ENCODE data around the gene TMEM117. TPM values are rescaled to one million over a fixed set of nuclear protein-coding genes. Genes with fewer than 3 reads are reported as not detected.

Gene TMEM117
- total RNA-seq, 1 donor from 2014 or later = 9.9 TPM

GRCh38 chr12:43896496-43896895, 60.6 kb downstream of the TMEM117 start:
- H3K36me3 ChIP-seq (ENCODE audit: control insufficient read depth in 3 of 3, insufficient read depth in 3 of 3, low read length in 3 of 3) = no peaks in the 10 kb centered on the region
- H3K9ac ChIP-seq (ENCODE audit: low read depth in 1 of 3, low read length in 3 of 3) = no peak overlapping the region
- no peak overlapping the region for H3K27ac ChIP-seq (ENCODE audit: low read depth, low read length)
- no peak overlapping the region for H3K4me3 ChIP-seq (ENCODE audit: low read length in 3 of 3)
- H3K4me1 ChIP-seq (ENCODE audit: control insufficient read depth in 3 of 3, insufficient read depth in 3 of 3, low read length in 3 of 3) = no peaks in the 10 kb centered on the region
- H3K27me3 ChIP-seq (ENCODE audit: control insufficient read depth in 3 of 3, insufficient read depth in 3 of 3, low read length in 3 of 3) = no peaks in the 10 kb centered on the region
- H3K9me3 ChIP-seq (ENCODE audit: control insufficient read depth in 3 of 3, low read length in 3 of 3) = no peaks in the 10 kb centered on the region

GRCh38 chr12:43898474-43898873, 62.6 kb downstream of the TMEM117 start:
- H3K9me3 ChIP-seq (ENCODE audit: control insufficient read depth in 3 of 3, low read length in 3 of 3) = no peaks in the 10 kb centered on the region
- H3K4me1 ChIP-seq (ENCODE audit: control insufficient read depth in 3 of 3, insufficient read depth in 3 of 3, low read length in 3 of 3) = no peaks in the 10 kb centered on the region
- no peaks in the 10 kb centered on the region for H3K27me3 ChIP-seq (ENCODE audit: control insufficient read depth in 3 of 3, insufficient read depth in 3 of 3, low read length in 3 of 3)
- H3K36me3 ChIP-seq (ENCODE audit: control insufficient read depth in 3 of 3, insufficient read depth in 3 of 3, low read length in 3 of 3) = no peaks in the 10 kb centered on the region
- H3K27ac ChIP-seq (ENCODE audit: low read depth, low read length) = no peak overlapping the region
- H3K4me3 ChIP-seq (ENCODE audit: low read length in 3 of 3) = no peak overlapping the region
- H3K9ac ChIP-seq (ENCODE audit: low read depth in 1 of 3, low read length in 3 of 3) = no peak overlapping the region

- H3K27me3 ChIP-seq (ENCODE audit: control insufficient read depth in 3 of 3, insufficient read depth in 3 of 3, low read length in 3 of 3) = no peaks in the 10 kb centered on the region
- H3K4me1 ChIP-seq (ENCODE audit: control insufficient read depth in 3 of 3, insufficient read depth in 3 of 3, low read length in 3 of 3) = no peaks in the 10 kb centered on the region
- no peaks in the 10 kb centered on the region for H3K36me3 ChIP-seq (ENCODE audit: control insufficient read depth in 3 of 3, insufficient read depth in 3 of 3, low read length in 3 of 3)
- H3K9ac ChIP-seq (ENCODE audit: low read depth in 1 of 3, low read length in 3 of 3) = no peak overlapping the region
- H3K27ac ChIP-seq (ENCODE audit: low read depth, low read length) = no peak overlapping the region
- H3K9me3 ChIP-seq (ENCODE audit: control insufficient read depth in 3 of 3, low read length in 3 of 3) = no peaks in the 10 kb centered on the region
- H3K4me3 ChIP-seq (ENCODE audit: low read length in 3 of 3) = no peak overlapping the region
These were observed 63.7 kb downstream of the TMEM117 start for GRCh38 chr12:43899574-43899973.

GRCh38 chr12:43903686-43904085, 67.8 kb downstream of the TMEM117 start:
- H3K27ac ChIP-seq (ENCODE audit: low read depth, low read length) = no peak overlapping the region
- no peaks in the 10 kb centered on the region for H3K9me3 ChIP-seq (ENCODE audit: control insufficient read depth in 3 of 3, low read length in 3 of 3)
- no peaks in the 10 kb centered on the region for H3K27me3 ChIP-seq (ENCODE audit: control insufficient read depth in 3 of 3, insufficient read depth in 3 of 3, low read length in 3 of 3)
- no peak overlapping the region for H3K9ac ChIP-seq (ENCODE audit: low read depth in 1 of 3, low read length in 3 of 3)
- no peak overlapping the region for H3K4me3 ChIP-seq (ENCODE audit: low read length in 3 of 3)
- no peaks in the 10 kb centered on the region for H3K36me3 ChIP-seq (ENCODE audit: control insufficient read depth in 3 of 3, insufficient read depth in 3 of 3, low read length in 3 of 3)
- no peaks in the 10 kb centered on the region for H3K4me1 ChIP-seq (ENCODE audit: control insufficient read depth in 3 of 3, insufficient read depth in 3 of 3, low read length in 3 of 3)

- H3K9me3 ChIP-seq (ENCODE audit: control insufficient read depth in 3 of 3, low read length in 3 of 3) = no peaks in the 10 kb centered on the region
- H3K36me3 ChIP-seq (ENCODE audit: control insufficient read depth in 3 of 3, insufficient read depth in 3 of 3, low read length in 3 of 3) = no peaks in the 10 kb centered on the region
- no peaks in the 10 kb centered on the region for H3K27me3 ChIP-seq (ENCODE audit: control insufficient read depth in 3 of 3, insufficient read depth in 3 of 3, low read length in 3 of 3)
- no peak overlapping the region for H3K27ac ChIP-seq (ENCODE audit: low read depth, low read length)
- no peak overlapping the region for H3K4me3 ChIP-seq (ENCODE audit: low read length in 3 of 3)
- H3K4me1 ChIP-seq (ENCODE audit: control insufficient read depth in 3 of 3, insufficient read depth in 3 of 3, low read length in 3 of 3) = no peaks in the 10 kb centered on the region
- H3K9ac ChIP-seq (ENCODE audit: low read depth in 1 of 3, low read length in 3 of 3) = no peak overlapping the region
These were observed 77.0 kb downstream of the TMEM117 start for GRCh38 chr12:43912859-43913258.

- no peaks in the 10 kb centered on the region for H3K36me3 ChIP-seq (ENCODE audit: control insufficient read depth in 3 of 3, insufficient read depth in 3 of 3, low read length in 3 of 3)
These were observed 78.5 kb downstream of the TMEM117 start for GRCh38 chr12:43914391-43914790.

GRCh38 chr12:43914923-43915468, 79.1 kb downstream of the TMEM117 start:
- Histone ChIP-seq H3K4me1 (ENCODE audit: control insufficient read depth in 3 of 3, insufficient read depth in 3 of 3, low read length in 3 of 3) (no peaks in the 10 kb centered on the region), H3K9me3 (ENCODE audit: control insufficient read depth in 3 of 3, low read length in 3 of 3) (no peaks in the 10 kb centered on the region), H3K27me3 (ENCODE audit: control insufficient read depth in 3 of 3, insufficient read depth in 3 of 3, low read length in 3 of 3) (no peaks in the 10 kb centered on the region), H3K9ac (ENCODE audit: low read depth in 1 of 3, low read length in 3 of 3) (no peak overlapping the region), H3K4me3 (ENCODE audit: low read length in 3 of 3) (no peak overlapping the region), H3K27ac (ENCODE audit: low read depth, low read length) (no peak overlapping the region), H3K36me3 (ENCODE audit: control insufficient read depth in 3 of 3, insufficient read depth in 3 of 3, low read length in 3 of 3) (no peaks in the 10 kb centered on the region)

More at GRCh38 chr12:43914391-43914790, 78.5 kb downstream of the TMEM117 start:
- no peaks in the 10 kb centered on the region for H3K27me3 ChIP-seq (ENCODE audit: control insufficient read depth in 3 of 3, insufficient read depth in 3 of 3, low read length in 3 of 3)
- H3K4me1 ChIP-seq (ENCODE audit: control insufficient read depth in 3 of 3, insufficient read depth in 3 of 3, low read length in 3 of 3) = no peaks in the 10 kb centered on the region
- H3K4me3 ChIP-seq (ENCODE audit: low read length in 3 of 3) = no peak overlapping the region
- no peaks in the 10 kb centered on the region for H3K9me3 ChIP-seq (ENCODE audit: control insufficient read depth in 3 of 3, low read length in 3 of 3)
- no peak overlapping the region for H3K27ac ChIP-seq (ENCODE audit: low read depth, low read length)
- H3K9ac ChIP-seq (ENCODE audit: low read depth in 1 of 3, low read length in 3 of 3) = no peak overlapping the region

GRCh38 chr12:43917896-43918295, 82.0 kb downstream of the TMEM117 start:
- H3K27ac ChIP-seq (ENCODE audit: low read depth, low read length) = no peak overlapping the region
- H3K4me1 ChIP-seq (ENCODE audit: control insufficient read depth in 3 of 3, insufficient read depth in 3 of 3, low read length in 3 of 3) = no peaks in the 10 kb centered on the region
- H3K4me3 ChIP-seq (ENCODE audit: low read length in 3 of 3) = no peak overlapping the region
- no peaks in the 10 kb centered on the region for H3K27me3 ChIP-seq (ENCODE audit: control insufficient read depth in 3 of 3, insufficient read depth in 3 of 3, low read length in 3 of 3)
- H3K9me3 ChIP-seq (ENCODE audit: control insufficient read depth in 3 of 3, low read length in 3 of 3) = no peaks in the 10 kb centered on the region
- no peaks in the 10 kb centered on the region for H3K36me3 ChIP-seq (ENCODE audit: control insufficient read depth in 3 of 3, insufficient read depth in 3 of 3, low read length in 3 of 3)
- H3K9ac ChIP-seq (ENCODE audit: low read depth in 1 of 3, low read length in 3 of 3) = no peak overlapping the region

- H3K27me3 ChIP-seq (ENCODE audit: control insufficient read depth in 3 of 3, insufficient read depth in 3 of 3, low read length in 3 of 3) = no peaks in the 10 kb centered on the region
- no peak overlapping the region for H3K4me3 ChIP-seq (ENCODE audit: low read length in 3 of 3)
- H3K4me1 ChIP-seq (ENCODE audit: control insufficient read depth in 3 of 3, insufficient read depth in 3 of 3, low read length in 3 of 3) = no peaks in the 10 kb centered on the region
- H3K36me3 ChIP-seq (ENCODE audit: control insufficient read depth in 3 of 3, insufficient read depth in 3 of 3, low read length in 3 of 3) = no peaks in the 10 kb centered on the region
- no peak overlapping the region for H3K9ac ChIP-seq (ENCODE audit: low read depth in 1 of 3, low read length in 3 of 3)
- H3K9me3 ChIP-seq (ENCODE audit: control insufficient read depth in 3 of 3, low read length in 3 of 3) = no peaks in the 10 kb centered on the region
- H3K27ac ChIP-seq (ENCODE audit: low read depth, low read length) = no peak overlapping the region
These were observed 85.9 kb downstream of the TMEM117 start for GRCh38 chr12:43921666-43922337.

GRCh38 chr12:43930032-43930431, 94.2 kb downstream of the TMEM117 start:
- Histone ChIP-seq H3K27ac (ENCODE audit: low read depth, low read length) (no peak overlapping the region), H3K36me3 (ENCODE audit: control insufficient read depth in 3 of 3, insufficient read depth in 3 of 3, low read length in 3 of 3) (no peaks in the 10 kb centered on the region), H3K9ac (ENCODE audit: low read depth in 1 of 3, low read length in 3 of 3) (no peak overlapping the region), H3K4me3 (ENCODE audit: low read length in 3 of 3) (no peak overlapping the region), H3K4me1 (ENCODE audit: control insufficient read depth in 3 of 3, insufficient read depth in 3 of 3, low read length in 3 of 3) (no peaks in the 10 kb centered on the region), H3K27me3 (ENCODE audit: control insufficient read depth in 3 of 3, insufficient read depth in 3 of 3, low read length in 3 of 3) (no peaks in the 10 kb centered on the region), H3K9me3 (ENCODE audit: control insufficient read depth in 3 of 3, low read length in 3 of 3) (peaks cover 0 to 2% (median 0%) of the 10 kb centered on the region in 3 donors)

Data from skeletal muscle tissue (tissue), 4 donors.